Esophagus muscularis mucosa (tissue), 3 donors: ENCODE data around the gene PTGER1.

Experiments used
- CTCF ChIP-seq, 3 experiments: fragments of 200-600 bp in 2 of 3; fragments of 450-650 bp in 1 of 3; sonication (generic) in 2 of 3; IDR thresholded peaks; one replicate each; pipeline ENCODE4 v1.5.1; 2017 to 2019; ENCODE audit warnings: antibody characterized with exemption in 3 of 3, mild to moderate bottlenecking in 2 of 3, moderate library complexity in 1 of 3
- POLR2A ChIP-seq: fragments of 450-650 bp; IDR thresholded peaks from one replicate; pipeline ENCODE4 v1.6.1; 2017; ENCODE audit warnings: antibody characterized with exemption, moderate library complexity, mild to moderate bottlenecking, low read depth

GRCh38 chr19:14463747-14464146, 11.4 kb downstream of the PTGER1 start:
- TF ChIP-seq CTCF (IDR thresholded peaks at IDR 0.05) (no peak), POLR2A (no peak)
